ENCODE measurements around the gene GBE1.

GRCh38 chr3:81581966-81582599 lies 179.4 kb downstream of the GBE1 start:
- TF ChIP-seq CTCF (IDR thresholded peaks at IDR 0.05; ENCODE audit: insufficient read depth, low read length): no peak
- no peak for TF ChIP-seq SPI1 (IDR thresholded peaks at IDR 0.05; ENCODE audit: borderline replicate concordance, low read depth)
- no peak for TF ChIP-seq REST (IDR thresholded peaks at IDR 0.05; ENCODE audit: insufficient replicate concordance, low read depth)
- TF ChIP-seq GABPA (IDR thresholded peaks at IDR 0.05; ENCODE audit: low read depth): no peak
